Parathyroid adenoma (tissue), 2 donors: ENCODE results near the gene AGAP1.
"Not testable (repeated sequence)": the region's sequence is repeated elsewhere in the genome, so short reads cannot be mapped to it uniquely, and the experiment has no call there.

Experiments
- H2AFZ ChIP-seq: fragments of 300-600 bp; sonication (generic); one replicate; pipeline ENCODE4 v1.7.0; 2017; ENCODE audit warnings: antibody characterized with exemption, mild to moderate bottlenecking
- H3K27ac ChIP-seq: fragments of 300-600 bp; sonication (generic); one replicate; pipeline ENCODE4 v1.7.0; 2017
- H3K27me3 ChIP-seq: fragments of 300-600 bp; sonication (generic); one replicate; pipeline ENCODE4 v1.7.0; 2017; ENCODE audit warnings: low read length; ENCODE audit not compliant: control insufficient read depth, insufficient read depth
- H3K36me3 ChIP-seq: fragments of 300-600 bp; sonication (generic); one replicate; pipeline ENCODE4 v1.7.0; 2017; ENCODE audit warnings: low read length; ENCODE audit not compliant: control insufficient read depth, insufficient read depth
- H3K4me1 ChIP-seq: fragments of 300-600 bp; sonication (generic); one replicate; pipeline ENCODE4 v1.7.0; 2017; ENCODE audit warnings: control low read depth
- H3K4me2 ChIP-seq: fragments of 300-600 bp; sonication (generic); one replicate; pipeline ENCODE4 v1.7.0; 2017; ENCODE audit warnings: low read length
- H3K4me3 ChIP-seq: fragments of 300-600 bp; sonication (generic); one replicate; pipeline ENCODE4 v1.7.0; 2017; ENCODE audit warnings: low read depth, low read length
- H3K79me2 ChIP-seq: fragments of 300-600 bp; sonication (generic); one replicate; pipeline ENCODE4 v1.7.0; 2017; ENCODE audit warnings: control low read depth
- H3K9ac ChIP-seq: fragments of 300-600 bp; sonication (generic); one replicate; pipeline ENCODE4 v1.7.0; 2017; ENCODE audit warnings: mild to moderate bottlenecking
- H3K9me3 ChIP-seq: fragments of 300-600 bp; sonication (generic); one replicate; pipeline ENCODE4 v1.7.0; 2017; ENCODE audit warnings: low read length; ENCODE audit not compliant: control insufficient read depth
- TF ChIP-seq, protein P1 (sequence below): fragments of 300-600 bp; sonication (generic); IDR thresholded peaks from one replicate; pipeline ENCODE4 v1.7.0; 2017; ENCODE audit warnings: antibody characterized with exemption, mild to moderate bottlenecking
- donor health status: primary hyperparathyroidism.

Gene AGAP1

GRCh38 chr2:236133410-236134012 is 639.7 kb downstream of the AGAP1 start:
- Histone ChIP-seq H3K9me3 (no peaks in the 10 kb centered on the region), H3K4me1 (no peaks in the 10 kb centered on the region), H2AFZ (no peak overlapping the region), H3K27ac (no peak overlapping the region), H3K27me3 (no peaks in the 10 kb centered on the region), H3K4me2 (no peak overlapping the region), H3K36me3 (no peaks in the 10 kb centered on the region), H3K79me2 (no peaks in the 10 kb centered on the region), H3K4me3 (no peak overlapping the region), H3K9ac (no peak overlapping the region)
- TF ChIP-seq, protein P1, sequence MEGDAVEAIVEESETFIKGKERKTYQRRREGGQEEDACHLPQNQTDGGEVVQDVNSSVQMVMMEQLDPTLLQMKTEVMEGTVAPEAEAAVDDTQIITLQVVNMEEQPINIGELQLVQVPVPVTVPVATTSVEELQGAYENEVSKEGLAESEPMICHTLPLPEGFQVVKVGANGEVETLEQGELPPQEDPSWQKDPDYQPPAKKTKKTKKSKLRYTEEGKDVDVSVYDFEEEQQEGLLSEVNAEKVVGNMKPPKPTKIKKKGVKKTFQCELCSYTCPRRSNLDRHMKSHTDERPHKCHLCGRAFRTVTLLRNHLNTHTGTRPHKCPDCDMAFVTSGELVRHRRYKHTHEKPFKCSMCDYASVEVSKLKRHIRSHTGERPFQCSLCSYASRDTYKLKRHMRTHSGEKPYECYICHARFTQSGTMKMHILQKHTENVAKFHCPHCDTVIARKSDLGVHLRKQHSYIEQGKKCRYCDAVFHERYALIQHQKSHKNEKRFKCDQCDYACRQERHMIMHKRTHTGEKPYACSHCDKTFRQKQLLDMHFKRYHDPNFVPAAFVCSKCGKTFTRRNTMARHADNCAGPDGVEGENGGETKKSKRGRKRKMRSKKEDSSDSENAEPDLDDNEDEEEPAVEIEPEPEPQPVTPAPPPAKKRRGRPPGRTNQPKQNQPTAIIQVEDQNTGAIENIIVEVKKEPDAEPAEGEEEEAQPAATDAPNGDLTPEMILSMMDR: no peak

GRCh38 chr2:236136538-236136937 is 642.7 kb downstream of the AGAP1 start:
- Histone ChIP-seq H2AFZ (no peak overlapping the region), H3K36me3 (no peaks in the 10 kb centered on the region), H3K4me1 (no peaks in the 10 kb centered on the region), H3K4me3 (no peak overlapping the region), H3K27me3 (no peaks in the 10 kb centered on the region), H3K9ac (no peak overlapping the region), H3K79me2 (no peaks in the 10 kb centered on the region), H3K4me2 (no peak overlapping the region), H3K27ac (no peak overlapping the region), H3K9me3 (no peaks in the 10 kb centered on the region)
- TF ChIP-seq, protein P1: no peak

DNA sequence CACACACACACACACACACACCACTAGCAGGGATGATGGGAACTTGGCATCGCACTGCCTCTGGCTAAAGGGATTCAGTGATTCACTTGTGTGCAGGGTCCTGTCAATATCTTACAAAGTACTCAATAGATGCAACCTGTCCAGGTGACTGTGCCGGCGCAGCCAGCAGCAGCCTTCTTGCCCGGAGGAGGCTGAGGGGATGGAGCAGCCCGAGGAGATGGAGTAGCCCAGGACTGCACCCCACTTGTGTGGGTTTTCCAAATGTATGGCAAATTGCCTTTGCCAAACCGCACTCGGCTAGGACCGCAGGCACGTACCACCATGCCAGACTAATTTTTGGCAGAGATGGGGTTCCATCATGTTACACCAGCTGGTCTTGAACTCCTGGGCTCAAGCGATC is 643.2 kb downstream of the AGAP1 start:
- Histone ChIP-seq H3K79me2 (no peaks in the 10 kb centered on the region), H3K9ac (no peak overlapping the region), H3K27me3 (no peaks in the 10 kb centered on the region), H3K4me2 (no peak overlapping the region), H3K36me3 (no peaks in the 10 kb centered on the region), H3K4me1 (no peaks in the 10 kb centered on the region), H2AFZ (no peak overlapping the region), H3K9me3 (no peaks in the 10 kb centered on the region), H3K4me3 (no peak overlapping the region), H3K27ac (no peak overlapping the region)
- TF ChIP-seq, protein P1: no peak

- H3K4me2 ChIP-seq, H2AFZ ChIP-seq, H3K27ac ChIP-seq, H3K9ac ChIP-seq, H3K79me2 ChIP-seq, H3K9me3 ChIP-seq, H3K4me1 ChIP-seq, H3K36me3 ChIP-seq, H3K27me3 ChIP-seq, H3K4me3 ChIP-seq: not testable (repeated sequence)
Measured at GRCh38 chr2:236141616-236142015, 647.8 kb downstream of the AGAP1 start.

- no peaks in the 10 kb centered on the region for H3K4me1 ChIP-seq
- TF ChIP-seq, protein P1: no peak
Measured at GRCh38 chr2:236143811-236144210, 650.0 kb downstream of the AGAP1 start.

More at GRCh38 chr2:236143811-236144210, 650.0 kb downstream of the AGAP1 start:
- Histone ChIP-seq H3K9ac (no peak overlapping the region), H3K4me2 (no peak overlapping the region), H3K36me3 (no peaks in the 10 kb centered on the region), H3K79me2 (no peaks in the 10 kb centered on the region), H2AFZ (no peak overlapping the region), H3K27ac (no peak overlapping the region), H3K9me3 (no peaks in the 10 kb centered on the region), H3K4me3 (no peak overlapping the region), H3K27me3 (no peaks in the 10 kb centered on the region)
